HG03095 (cell line): ENCODE results near the gene NR0B1.

Source experiments
- ATAC-seq: cut with Tn5 transposase; IDR thresholded peaks from one replicate; pipeline ENCODE4 v1.9.1; 2021; ENCODE audit warnings: moderate library complexity; ENCODE audit not compliant: unreplicated experiment

The NR0B1 gene, protein sequence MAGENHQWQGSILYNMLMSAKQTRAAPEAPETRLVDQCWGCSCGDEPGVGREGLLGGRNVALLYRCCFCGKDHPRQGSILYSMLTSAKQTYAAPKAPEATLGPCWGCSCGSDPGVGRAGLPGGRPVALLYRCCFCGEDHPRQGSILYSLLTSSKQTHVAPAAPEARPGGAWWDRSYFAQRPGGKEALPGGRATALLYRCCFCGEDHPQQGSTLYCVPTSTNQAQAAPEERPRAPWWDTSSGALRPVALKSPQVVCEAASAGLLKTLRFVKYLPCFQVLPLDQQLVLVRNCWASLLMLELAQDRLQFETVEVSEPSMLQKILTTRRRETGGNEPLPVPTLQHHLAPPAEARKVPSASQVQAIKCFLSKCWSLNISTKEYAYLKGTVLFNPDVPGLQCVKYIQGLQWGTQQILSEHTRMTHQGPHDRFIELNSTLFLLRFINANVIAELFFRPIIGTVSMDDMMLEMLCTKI

DNA sequence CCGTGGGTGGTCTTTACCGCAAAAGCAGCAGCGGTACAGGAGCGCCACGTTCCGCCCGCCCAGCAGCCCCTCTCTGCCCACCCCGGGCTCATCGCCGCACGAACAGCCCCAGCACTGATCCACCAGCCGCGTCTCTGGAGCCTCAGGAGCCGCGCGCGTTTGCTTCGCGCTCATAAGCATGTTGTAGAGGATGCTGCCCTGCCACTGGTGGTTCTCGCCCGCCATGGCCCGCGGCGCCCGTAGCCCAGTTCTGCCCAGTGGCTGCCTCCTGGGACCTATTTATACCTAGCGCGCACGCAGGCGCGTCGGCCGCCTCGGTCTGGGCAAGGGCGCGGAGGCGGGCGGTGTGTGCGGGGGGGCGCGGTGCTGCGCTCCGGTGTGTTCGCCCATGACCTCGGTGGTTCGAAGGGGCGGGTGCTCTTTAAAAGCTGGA is at the start of gene NR0B1:
TSS of gene NR0B1 (minus strand) at position 252 of the 433 bp plus-strand sequence. CDS start at position 225, 27 bp downstream.
- no peak for ATAC-seq

DNA sequence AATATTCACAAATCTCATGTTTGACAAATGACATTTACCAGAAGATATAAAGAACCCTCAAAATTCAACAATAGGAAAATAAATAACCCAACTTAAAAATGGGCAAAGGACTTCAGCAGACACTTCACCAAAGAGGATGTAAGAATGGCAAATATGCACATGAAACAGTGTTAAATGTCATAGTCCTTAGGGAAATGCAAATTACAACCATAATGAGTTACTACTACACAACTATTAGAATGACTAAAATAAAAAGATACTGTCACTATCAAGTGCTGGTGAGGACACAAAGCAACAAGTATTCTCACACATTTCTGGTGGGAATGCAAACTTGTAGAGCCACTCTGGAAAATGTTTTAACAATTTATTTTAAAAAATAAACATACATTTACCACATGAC is 40.8 kb upstream of the NR0B1 start:
- no peak for ATAC-seq

DNA sequence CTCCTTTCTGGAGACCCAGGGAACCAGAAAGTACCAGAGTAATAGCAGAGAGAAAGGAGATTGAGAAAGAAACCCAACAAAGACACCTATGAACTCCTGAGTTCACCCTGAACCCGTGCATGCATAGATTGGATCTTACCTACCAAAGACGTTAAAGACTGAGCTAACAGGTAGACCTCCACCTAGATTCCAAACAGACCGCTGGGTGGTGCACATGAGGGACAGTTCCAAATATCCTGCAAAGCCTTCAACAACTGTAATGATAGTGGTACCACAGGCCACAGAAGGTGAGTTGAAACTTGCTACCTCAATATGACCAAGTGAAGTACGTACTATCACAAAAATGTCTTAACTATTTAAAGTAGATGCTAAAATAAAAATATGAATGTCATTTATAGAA is 34.0 kb upstream of the NR0B1 start:
- ATAC-seq, result no peak

DNA sequence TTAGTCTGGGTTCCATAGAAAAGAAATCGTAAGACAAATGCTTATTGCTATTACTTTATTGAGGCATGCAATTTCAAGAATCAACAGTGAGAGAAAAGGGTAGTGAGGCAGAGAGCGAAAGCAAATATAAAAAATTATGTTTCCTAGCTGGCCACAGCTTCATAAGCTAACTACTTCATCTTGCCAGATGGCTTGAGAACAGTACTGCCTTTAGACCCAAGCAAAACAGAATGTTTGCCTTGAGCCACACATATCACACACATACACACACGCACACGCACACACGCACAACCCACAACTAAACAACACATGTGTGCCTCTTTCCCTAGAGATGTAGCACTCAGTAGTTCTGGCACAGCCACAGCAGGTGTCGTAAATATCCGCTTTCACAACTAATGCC is 31.6 kb upstream of the NR0B1 start:
- no peak for ATAC-seq

DNA sequence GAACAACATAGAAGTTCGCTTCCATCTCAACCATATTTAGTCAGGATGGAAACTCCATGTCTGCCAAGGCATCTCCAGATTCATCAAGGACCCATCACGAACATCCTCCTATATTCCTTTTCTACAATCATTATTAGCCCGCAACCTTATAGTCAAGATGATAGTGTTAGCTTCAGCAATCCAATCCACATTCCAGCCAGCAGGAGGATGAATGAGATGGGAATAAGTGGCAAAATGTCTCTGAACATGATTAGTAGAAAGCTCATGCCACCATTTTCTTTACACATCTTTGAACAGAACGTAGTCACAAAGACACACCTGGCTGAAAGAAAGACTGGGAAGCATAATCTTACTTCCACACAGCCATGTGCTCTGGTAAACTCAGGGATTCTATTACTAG is 18.6 kb upstream of the NR0B1 start:
- no peak for ATAC-seq

DNA sequence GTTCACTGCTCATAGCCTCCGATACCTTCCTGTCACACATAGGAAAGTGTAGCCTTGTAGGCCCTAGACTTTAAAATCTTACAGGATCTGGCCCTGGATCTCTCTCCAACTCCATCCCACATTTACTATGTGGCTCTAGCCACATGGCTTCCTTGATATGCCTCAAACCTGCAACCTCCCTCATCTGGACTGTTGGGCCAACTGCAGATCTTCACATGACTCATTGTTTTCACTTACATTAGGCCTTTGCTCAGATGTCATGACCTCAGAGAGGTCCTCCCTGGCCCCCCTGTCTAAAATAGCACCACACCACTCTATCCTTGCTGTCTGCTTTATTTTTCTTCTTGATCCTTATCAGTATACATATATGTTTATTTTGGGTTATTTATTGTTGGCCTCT is 8.1 kb upstream of the NR0B1 start:
- ATAC-seq, result no peak

DNA sequence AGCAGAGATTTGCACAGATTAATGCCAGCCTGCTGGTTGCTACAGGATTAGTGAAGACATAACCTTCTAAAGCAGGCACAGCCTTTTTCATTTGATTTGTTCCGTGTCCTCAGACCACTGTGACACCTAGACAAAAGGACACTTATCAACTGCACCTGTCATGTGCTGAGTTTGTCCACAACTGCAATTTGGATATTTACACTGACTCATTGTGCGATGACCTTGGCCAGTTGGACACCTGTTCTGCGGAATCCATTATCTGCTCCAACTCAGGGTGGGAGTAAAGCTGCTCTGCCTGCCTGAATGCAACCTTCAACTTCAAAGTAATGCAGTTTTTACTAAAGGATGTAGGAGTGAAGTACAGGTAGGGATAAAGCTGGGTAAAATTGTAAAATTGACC is 4.1 kb upstream of the NR0B1 start:
- ATAC-seq, result no peak

DNA sequence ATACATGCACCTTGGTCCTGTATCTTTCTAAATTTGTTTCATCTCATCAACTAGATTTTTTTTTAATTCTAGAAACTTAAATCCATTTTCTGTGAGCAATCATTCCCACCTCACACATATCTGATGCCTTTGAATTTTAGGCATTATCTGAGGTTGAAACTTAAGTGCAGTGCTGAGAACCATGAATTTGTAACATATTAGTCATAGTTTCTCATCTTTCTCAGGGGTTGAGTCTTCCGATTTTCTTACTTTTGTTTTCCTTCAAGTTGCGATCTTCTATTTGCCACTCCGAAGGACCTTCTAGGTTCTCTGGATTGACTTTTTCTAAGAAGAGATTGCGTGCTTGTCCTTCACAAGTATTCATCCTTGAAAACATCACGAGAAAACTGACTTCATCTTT is 3.7 kb upstream of the NR0B1 start:
- ATAC-seq, result no peak

DNA sequence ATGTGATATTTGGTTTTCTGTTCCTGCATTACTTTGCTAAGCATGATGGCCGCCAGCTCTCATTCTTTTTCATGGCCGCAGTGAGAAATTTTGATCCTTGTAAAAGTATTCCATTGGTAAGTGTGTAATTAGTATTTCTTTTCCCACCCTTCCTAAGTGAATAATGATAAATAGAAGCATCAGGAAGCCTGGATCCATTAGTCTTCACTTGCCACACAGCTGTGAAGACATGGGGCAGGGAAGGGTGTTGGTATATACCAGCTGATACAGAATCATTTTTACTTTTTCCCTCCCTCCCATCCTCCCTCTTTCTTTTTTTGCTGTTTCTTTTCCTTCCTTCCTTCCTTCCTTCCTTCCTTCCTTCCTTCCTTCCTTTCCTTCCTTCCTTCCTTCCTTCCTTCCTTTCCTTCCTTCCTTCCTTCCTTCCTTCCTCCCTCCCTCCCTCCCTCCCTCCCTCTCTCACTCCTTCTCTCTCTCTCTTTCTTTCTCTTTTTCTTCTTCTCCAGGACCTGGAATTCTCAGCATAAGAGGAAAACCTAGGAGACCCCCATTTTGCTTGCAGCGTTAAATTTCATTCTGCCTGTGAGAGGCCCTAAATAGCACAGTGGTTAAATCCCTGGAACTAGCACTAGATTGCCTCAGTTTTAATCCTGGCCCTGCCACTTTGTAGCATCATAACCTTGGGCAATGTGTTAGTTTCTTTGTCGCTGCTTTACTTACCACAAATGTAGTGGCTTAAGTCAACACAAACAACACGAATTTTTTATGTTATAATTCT is 1.4 kb upstream of the NR0B1 start:
- no peak for ATAC-seq

DNA sequence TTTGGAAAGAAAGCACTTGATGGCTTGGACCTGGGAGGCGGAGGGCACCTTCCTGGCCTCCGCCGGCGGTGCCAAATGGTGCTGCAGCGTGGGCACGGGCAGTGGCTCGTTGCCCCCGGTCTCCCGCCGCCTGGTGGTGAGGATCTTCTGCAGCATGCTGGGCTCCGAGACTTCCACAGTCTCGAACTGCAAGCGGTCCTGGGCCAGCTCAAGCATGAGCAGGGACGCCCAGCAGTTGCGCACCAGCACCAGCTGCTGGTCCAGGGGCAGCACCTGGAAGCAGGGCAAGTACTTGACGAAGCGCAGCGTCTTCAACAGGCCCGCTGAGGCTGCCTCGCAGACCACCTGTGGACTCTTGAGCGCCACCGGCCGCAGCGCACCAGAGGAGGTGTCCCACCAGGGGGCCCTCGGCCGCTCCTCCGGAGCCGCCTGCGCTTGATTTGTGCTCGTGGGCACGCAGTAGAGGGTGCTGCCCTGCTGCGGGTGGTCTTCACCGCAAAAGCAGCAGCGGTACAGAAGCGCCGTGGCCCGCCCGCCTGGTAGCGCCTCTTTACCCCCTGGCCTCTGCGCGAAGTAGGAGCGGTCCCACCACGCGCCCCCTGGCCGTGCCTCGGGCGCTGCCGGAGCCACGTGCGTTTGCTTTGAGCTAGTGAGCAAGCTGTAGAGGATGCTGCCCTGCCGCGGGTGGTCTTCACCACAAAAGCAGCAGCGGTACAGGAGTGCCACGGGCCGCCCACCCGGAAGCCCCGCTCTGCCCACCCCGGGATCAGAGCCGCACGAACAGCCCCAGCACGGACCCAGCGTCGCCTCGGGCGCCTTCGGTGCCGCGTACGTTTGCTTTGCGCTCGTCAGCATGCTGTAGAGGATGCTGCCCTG is 689 bp downstream of the NR0B1 start:
- no peak for ATAC-seq

DNA sequence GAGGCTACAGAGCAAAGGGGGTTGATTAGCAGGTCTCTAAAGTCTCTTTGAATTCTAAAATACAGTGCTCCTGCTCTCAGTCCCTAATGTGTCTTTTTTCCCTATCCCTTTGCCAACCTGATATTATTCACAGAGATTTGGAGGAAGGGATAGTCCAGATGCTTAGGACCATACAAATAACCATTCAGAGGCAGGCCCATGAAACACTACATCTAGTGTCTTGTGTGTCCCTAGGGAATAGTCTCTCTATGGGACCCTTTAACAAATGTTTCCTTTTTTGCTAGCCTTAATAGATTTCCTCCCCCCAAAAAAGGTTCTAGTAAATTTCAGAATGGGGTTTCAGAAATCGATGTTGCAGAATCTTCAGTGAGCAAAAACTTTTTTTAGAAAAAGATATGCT is 1.7 kb downstream of the NR0B1 start:
- no peak for ATAC-seq

DNA sequence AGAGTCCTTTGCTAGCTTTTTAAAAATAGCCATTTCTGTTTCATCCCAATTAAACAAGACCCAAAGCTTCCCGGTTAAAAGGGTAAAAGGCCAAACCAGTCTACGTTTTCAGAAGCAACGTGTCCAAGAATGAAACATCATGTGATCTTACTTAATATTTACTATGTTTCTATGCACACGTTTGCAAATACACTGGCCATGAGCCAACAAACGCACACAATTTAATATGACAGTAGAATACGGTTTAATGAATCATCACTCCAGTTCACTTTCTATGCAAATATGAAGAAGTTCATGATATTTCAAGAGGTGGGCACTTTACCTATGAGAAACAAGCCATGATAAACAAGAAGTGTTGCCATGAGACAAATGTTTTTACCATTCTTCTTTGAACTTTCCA is 4.3 kb downstream of the NR0B1 start:
- no peak for ATAC-seq

DNA sequence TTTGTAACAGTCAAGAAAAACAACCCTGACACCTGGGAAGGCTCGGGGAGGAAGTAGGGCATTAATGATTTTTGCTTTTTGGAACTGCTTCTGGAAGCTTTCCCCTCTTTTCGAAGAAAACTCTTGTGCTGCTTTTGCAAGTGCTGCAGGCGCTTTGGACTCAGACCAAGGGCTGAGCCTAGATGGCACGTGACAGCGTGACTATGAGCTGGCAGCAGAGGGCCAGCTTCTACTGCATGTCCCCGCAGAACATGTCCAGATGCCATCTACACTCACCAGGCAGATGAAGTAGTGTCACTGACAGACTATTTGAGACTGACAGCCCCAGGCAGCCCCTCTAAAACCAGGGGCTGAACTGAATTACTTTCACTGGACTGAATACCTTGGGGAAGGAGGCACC is 6.2 kb downstream of the NR0B1 start:
- ATAC-seq, result no peak

DNA sequence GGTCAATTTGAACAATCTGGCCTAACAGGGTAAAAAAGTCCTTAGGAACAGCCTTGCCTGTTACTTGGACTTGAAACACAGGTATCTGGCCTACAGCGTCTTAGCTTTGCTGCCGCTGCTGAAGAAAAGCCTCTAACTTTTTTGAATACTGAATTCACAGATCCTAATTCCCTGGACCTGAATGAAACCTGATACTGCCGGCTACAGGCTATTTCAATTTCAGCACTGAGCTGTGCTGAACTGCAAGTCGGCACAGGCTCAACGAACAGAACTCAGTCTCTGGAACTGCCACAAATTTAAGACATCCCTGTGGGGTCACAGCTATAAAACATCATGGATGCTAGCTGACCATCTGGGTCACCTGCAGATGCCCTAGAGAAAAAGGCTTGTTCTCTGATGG is 7.2 kb downstream of the NR0B1 start:
- ATAC-seq, result no peak

DNA sequence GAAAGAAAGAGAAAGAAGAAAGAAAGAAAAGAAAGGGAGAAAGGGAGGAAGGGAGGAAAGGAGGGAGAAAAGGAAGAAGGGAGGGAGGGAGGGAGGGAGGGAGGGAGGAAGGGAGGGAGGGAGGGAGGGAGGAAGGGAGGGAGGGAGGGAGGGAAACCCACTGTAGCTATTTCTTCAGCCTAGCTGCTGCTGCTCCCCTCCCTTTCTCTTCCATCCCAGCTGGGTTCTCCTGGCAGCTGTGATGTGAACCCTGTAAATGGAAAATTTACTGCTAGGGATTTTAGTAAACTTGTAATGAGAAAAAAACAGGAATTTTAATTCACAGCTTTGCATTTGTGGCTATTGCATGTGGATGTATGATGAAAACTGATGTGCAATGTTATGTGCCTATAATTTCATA is 8.0 kb downstream of the NR0B1 start:
- ATAC-seq, result no peak

DNA sequence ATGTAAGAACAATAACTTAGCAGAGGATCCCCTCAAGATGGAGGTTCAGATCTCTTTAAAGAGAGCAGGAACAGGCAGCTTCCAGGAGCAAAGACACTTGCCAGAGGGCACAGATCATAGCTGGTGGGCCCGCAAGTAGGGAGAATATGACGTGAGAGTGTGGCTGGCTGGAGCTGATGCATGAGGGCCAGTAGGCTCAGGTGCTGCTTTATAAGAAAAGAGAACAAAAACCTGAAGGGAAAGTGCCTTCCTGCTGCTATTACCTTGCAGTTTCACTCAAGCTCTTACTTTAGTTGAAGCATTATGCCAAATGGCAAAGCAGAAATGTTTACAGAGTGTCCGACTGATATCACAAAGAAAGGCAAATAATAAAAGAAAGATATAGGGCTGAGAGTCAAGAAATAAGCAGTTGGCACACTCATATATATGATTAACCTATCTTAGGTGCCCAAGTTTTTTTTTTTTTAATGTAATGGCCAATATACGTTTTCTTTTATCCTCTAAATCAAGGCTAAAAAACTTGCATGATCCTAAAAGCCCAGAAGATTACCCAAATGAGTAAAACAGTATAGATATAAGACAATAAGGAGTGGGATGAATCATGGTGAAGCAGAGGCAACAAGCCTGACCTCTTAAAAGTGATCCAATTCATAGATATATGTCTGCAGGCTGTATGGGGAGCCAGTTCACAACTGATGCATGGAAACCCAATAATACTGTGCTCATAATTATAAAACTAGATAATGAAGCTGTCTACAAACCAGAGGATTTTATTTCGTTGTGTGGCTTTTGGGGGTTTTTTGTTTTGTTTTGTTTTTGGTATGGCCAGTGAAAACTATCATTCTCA is 12.6 kb downstream of the NR0B1 start:
- no peak for ATAC-seq

DNA sequence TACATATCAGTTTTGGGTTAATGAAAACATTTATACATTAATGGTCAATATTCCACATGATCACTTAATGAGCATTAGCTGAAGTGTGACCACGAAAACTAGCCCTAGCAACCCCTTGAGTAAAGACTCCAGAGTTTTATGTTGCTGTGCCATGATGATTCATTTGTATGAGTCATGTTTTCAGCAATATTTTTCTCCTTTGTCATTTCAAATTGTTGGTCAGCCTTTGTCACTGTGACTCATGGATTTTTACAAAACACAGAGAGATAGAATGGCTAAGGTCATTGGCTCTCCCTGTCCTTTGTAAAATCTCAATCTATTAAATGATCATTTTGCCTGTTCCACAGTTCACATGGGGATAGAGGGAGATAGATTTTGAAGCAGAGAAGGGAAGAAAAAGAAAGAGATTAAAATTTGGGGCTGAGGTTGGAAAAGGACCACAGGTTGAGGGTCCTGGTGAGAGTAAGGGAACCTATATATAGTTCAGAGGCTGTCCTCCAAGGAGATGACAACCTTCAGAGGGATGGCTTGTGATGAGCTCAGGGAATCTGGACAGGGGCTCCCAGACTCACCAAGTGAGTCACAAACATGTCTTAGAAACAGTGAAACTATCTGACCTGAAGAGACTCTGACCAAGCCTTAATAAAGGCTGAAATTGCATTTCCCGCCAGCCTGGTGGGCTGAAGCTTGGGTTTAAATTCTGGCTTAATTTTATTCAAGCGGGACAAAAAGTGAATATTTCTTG is 25.6 kb downstream of the NR0B1 start:
- ATAC-seq, result no peak

DNA sequence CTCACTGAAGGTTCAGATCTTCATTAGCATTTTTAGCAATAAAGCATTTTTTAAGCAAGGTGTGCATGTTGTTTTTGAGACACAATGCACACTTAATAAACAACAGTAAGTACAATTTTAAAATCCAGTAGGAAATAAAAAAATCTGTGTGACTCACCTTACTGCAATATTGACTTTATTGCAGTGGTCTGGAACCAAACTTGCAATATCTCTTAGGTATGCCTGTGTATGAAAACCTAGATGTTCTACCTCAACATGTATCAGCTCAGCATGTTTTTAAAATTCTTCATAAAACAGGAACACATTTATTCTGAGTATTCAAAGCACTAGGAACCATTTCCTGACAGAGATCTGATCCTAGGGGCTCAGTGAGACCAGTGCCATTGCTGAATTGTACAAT is 26.7 kb downstream of the NR0B1 start:
- ATAC-seq, result no peak

DNA sequence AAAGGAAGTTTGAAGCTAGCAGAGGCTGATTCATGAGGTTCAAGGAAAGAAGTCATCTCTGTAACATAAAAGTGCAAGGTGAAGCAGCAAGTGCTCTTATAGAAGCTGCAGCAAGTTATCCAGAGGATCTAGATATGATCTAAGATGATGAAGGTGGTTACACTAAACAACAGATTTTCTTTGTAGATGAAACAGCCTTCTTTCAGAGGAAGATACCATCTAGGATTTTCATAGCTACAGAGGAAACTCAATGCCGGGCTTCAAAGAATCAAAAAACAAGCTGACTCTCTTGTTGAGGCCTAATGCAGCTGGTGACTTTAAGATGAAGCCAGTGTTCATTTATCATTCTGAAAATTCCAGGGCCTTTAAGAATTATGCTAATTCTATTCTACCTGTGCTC is 28.8 kb downstream of the NR0B1 start:
- ATAC-seq, result no peak

DNA sequence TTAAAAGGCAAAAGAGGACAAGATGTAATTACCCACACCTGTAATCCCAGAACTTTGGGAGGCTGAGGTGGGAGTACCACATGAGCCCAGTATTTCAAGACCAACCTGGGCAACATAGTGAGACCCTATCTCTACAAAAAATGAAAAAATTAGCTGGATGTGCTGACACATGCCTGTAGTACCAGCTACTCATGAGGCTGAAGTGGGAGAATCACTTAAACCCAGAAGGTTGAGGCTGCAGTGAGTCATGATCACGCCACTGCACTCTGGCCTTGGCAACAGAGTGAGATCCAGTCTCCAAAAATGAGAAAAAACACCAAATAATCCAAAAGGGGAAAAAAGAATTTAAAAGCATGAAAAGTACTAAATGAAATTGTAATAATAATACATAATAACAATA is 30.8 kb downstream of the NR0B1 start:
- ATAC-seq, result no peak
